Spleen (tissue), 7 donors: ENCODE results near the gene EI24.

Experiments
- CTCF ChIP-seq, 11 experiments: fragments of 200-600 bp in 7 of 11; fragments of 450-650 bp in 4 of 11; sonication (generic) in 4 of 11; IDR thresholded peaks in 8 of 11; conservative IDR thresholded peaks in 3 of 11; 1 replicate in 7 of 11; 2 replicates in 4 of 11; pipeline versions ENCODE4 v1.4.0 to v1.8.0; 2016 to 2021; ENCODE audit warnings: antibody characterized with exemption in 11 of 11, inconsistent platforms in 4 of 11, mild to moderate bottlenecking in 1 of 11
- POLR2A ChIP-seq, 3 donors: fragments of 450-650 bp; IDR thresholded peaks; one replicate each; pipeline ENCODE4 v1.5.1; 2017; ENCODE audit warnings: antibody characterized with exemption in 3 of 3, mild to moderate bottlenecking in 1 of 3
- POLR2AphosphoS5 ChIP-seq, 3 donors: sonication (generic); formaldehyde crosslinking; IDR thresholded peaks; one replicate each; pipeline ENCODE4 v1.5.1; 2017; ENCODE audit warnings: antibody characterized with exemption in 3 of 3
- donor health status: DM: no; HTN: no; CAD: no; lungs with moderate emphysema.
- donor health status: DM: no; HTN: no; CAD: no.
- donor health status: DM: no; HTN: no; CAD: no.

DNA sequence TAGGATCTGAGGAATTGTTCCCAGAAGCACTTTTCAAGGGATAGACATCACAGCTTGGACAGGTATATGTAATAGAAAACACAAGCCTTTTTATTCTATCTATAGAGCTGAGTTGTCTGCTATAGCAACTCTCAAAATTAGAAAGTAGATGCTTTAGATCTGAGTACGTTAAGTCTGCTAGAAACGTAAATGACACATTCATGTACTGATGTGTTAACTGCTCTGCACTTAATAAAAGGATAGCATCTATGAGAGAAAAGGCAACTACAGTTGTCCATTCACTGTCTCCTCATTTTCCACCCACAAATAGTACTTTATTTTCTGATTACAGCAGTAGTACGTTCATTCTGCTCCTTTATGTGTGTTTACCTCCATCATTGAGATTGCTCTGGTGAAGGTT is 17.3 kb downstream of the EI24 start:
- TF ChIP-seq CTCF (IDR thresholded peaks at IDR 0.05 in 8 of 11, conservative IDR thresholded peaks at IDR 0.05 in 3 of 11) (no peak), POLR2A (IDR thresholded peaks at IDR 0.05) (no peak), POLR2AphosphoS5 (IDR thresholded peaks at IDR 0.05) (no peak)
